Activated T-cell treated with anti-CD3 and anti-CD28 coated beads, Interleukin-2, amount 50 U/mL, for 4 hours (primary cell): ENCODE results near the gene BSDC1. TPM values are rescaled to one million over a fixed set of nuclear protein-coding genes. Genes with fewer than 3 reads are reported as not detected.
"Not testable (repeated sequence)": the region's sequence is repeated elsewhere in the genome, so short reads cannot be mapped to it uniquely, and the experiment has no call there.

Source experiments
- ATAC-seq, 2 donors: fragments of 200-7000 bp; cut with Tn5 transposase; one replicate each; pipeline ENCODE4 v1.10.0; 2021
- DNase-seq: peaks from one replicate; pipeline ENCODE4 v3.0.0-alpha.2; 2020
- H3K27me3 Mint-ChIP-seq: one replicate; pipeline ENCODE4 v1.8.0; 2021; ENCODE audit warnings: low read depth, mixed read lengths
- H3K36me3 Mint-ChIP-seq: one replicate; pipeline ENCODE4 v1.8.0; 2022; ENCODE audit warnings: mixed read lengths; ENCODE audit not compliant: insufficient read depth
- H3K4me1 Mint-ChIP-seq: one replicate; pipeline ENCODE4 v1.8.0; 2021; ENCODE audit warnings: low read depth, mixed read lengths
- H3K4me3 Mint-ChIP-seq: one replicate; pipeline ENCODE4 v1.8.0; 2021; ENCODE audit warnings: mild to moderate bottlenecking, moderate library complexity, mixed read lengths
- H3K9me3 Mint-ChIP-seq: one replicate; pipeline ENCODE4 v1.8.0; 2021; ENCODE audit warnings: mixed read lengths
- total RNA-seq, 3 donors: library from RNA; stranded (reverse); gene quantifications; one replicate each; pipeline ENCODE4 v1.2.1, GENCODE V29; 2021

Gene BSDC1
- total RNA-seq, 3 donors from 2014 or later: 42.2 to 56.8 (median 46.6) TPM

- no peak for DNase-seq
- H3K4me3 Mint-ChIP-seq: no peak overlapping the region
- H3K9me3 Mint-ChIP-seq: no peaks in the 10 kb centered on the region
- peaks cover 28% of the 10 kb centered on the region for H3K4me1 Mint-ChIP-seq
- peaks cover 4% of the 10 kb centered on the region for H3K27me3 Mint-ChIP-seq
- ATAC-seq: no peak
- peaks cover 4% of the 10 kb centered on the region for H3K36me3 Mint-ChIP-seq
These were observed 36.6 kb downstream of the BSDC1 start for GRCh38 chr1:32357614-32358013.

GRCh38 chr1:32356478-32356877 is 37.8 kb downstream of the BSDC1 start:
- H3K9me3 Mint-ChIP-seq: no peaks in the 10 kb centered on the region
- H3K27me3 Mint-ChIP-seq: peaks cover 4% of the 10 kb centered on the region
- no peak overlapping the region for H3K4me3 Mint-ChIP-seq
- ATAC-seq: no peak
- DNase-seq: no peak
- H3K36me3 Mint-ChIP-seq: peaks cover 4% of the 10 kb centered on the region
- peaks cover 27% of the 10 kb centered on the region for H3K4me1 Mint-ChIP-seq

- not testable (repeated sequence) for DNase-seq, H3K27me3 Mint-ChIP-seq, H3K9me3 Mint-ChIP-seq, ATAC-seq, H3K36me3 Mint-ChIP-seq, H3K4me3 Mint-ChIP-seq
- H3K4me1 Mint-ChIP-seq: peaks cover 24% of the 10 kb centered on the region
These were observed 38.5 kb downstream of the BSDC1 start for GRCh38 chr1:32355778-32356177.

DNA sequence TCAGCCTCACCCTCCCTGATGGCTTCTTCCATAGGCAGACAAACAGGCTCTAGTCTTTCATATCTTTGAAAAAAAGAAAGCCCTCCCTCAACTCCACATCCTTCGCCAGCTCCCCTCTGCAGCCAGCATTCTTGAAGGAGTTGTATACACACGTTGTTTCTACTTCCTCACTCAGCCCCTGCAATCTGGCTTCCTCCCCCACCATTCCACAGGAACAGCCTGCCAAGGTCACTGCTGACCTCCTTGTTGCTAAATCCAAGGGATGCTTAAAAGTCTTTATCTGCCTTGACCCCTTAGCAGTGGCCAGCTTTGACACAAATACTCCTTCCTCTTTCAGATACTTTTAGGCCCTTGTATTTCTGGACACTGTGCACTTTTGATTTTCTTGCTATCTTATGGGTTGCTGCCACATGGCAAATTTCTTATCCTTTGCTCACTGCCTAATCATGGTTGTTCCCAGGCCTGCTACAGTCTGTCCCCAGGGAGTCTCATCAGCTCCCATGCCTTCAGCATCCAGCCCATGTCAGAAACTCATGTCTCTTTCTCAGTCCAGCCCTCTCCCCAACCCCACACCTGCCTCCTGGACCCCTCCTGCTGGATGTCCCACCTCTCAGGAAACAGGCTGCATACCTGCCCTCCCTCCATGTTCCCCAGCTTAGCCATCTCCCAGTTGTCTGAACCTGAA is 40.2 kb downstream of the BSDC1 start:
- ATAC-seq (no peak), DNase-seq (no peak)
- Mint-ChIP-seq H3K36me3 (no peaks in the 10 kb centered on the region), H3K4me1 (peaks cover 28% of the 10 kb centered on the region), H3K4me3 (peak overlapping the region; percentile 83), H3K9me3 (no peaks in the 10 kb centered on the region), H3K27me3 (no peaks in the 10 kb centered on the region)

- Mint-ChIP-seq H3K4me3 (peak overlapping the region; percentile 83), H3K27me3 (no peaks in the 10 kb centered on the region), H3K4me1 (peaks cover 33% of the 10 kb centered on the region), H3K36me3 (no peaks in the 10 kb centered on the region), H3K9me3 (no peaks in the 10 kb centered on the region)
- ATAC-seq (no peak), DNase-seq (no peak)
These were observed 40.8 kb downstream of the BSDC1 start for GRCh38 chr1:32353431-32353830.

- Mint-ChIP-seq H3K27me3 (no peaks in the 10 kb centered on the region), H3K4me3 (peak overlapping the region; percentile 83), H3K9me3 (no peaks in the 10 kb centered on the region), H3K4me1 (peaks cover 37% of the 10 kb centered on the region), H3K36me3 (no peaks in the 10 kb centered on the region)
- no peak for ATAC-seq
- DNase-seq: no peak
These were observed 41.3 kb downstream of the BSDC1 start for GRCh38 chr1:32352831-32353383.

DNA sequence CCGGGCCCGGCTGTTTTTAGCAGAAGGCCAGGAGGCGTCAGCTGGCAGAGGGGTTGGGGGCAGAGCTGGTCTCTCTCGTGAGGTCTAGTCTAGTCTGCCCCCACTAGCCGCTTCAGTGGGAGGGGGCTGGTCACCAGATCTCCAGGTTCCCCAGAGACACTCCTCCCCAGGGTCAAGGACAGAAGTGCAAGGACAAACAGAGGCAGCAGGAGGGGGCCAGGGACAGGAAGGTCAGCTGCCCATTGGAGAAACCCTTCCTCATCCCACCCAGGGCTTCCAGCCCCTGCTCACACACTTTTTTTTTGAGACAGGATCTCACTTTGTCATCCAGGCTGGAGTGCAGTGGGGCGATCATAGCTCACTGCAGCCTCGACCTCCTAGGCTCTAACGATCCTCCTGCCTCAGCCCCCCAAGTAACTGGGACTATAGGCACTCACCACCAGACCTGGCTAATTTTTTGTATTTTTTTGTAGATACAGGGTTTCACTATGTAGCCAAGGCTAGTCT is 41.9 kb downstream of the BSDC1 start:
- H3K4me3 Mint-ChIP-seq: peak overlapping the region; percentile 83
- H3K4me1 Mint-ChIP-seq: peaks cover 37% of the 10 kb centered on the region
- DNase-seq (no peak), ATAC-seq (no peak)
- H3K36me3 Mint-ChIP-seq: no peaks in the 10 kb centered on the region
- no peaks in the 10 kb centered on the region for H3K27me3 Mint-ChIP-seq
- H3K9me3 Mint-ChIP-seq: no peaks in the 10 kb centered on the region

DNA sequence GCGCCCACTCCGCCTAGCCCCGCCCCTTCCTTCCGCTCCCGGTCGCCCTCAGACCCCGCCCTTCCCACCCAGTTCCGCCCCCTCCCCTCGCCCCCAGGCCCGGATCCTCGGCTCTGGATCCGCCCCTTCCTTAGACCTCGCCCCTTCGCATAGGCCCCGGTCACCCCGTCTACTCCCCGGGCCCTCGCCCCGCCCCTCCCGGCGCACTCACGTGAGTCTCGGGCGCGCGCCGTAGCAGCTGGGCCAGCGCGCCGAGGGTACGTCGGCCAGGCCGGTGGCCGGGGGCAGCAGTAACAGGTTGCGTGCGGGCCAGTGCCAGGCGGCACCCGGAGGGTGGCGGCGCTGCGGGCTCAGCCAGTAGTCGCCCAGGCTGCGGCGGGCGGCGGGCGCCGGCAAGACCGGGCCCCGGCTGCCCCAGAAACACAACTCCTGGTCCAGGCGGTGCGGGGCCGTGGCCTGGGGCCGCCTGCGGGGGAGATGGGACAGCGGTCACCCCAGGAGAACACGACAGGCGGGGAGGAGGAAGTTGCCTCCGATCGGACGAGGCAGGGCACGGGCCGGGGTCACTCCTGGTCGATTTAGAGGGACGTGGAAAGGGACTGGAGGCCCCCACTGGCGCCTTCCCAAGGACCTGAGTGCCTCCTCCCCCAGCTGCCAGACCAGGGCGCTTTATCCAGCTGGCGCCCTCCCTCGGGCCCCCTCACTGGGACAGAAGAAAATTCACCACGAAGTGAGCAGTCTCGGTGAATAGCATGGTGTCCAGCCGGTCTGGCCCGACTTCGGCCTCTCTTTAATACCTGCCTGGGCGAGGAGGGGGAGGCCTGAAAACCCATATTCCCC is 42.6 kb downstream of the BSDC1 start:
- H3K4me3 Mint-ChIP-seq: peak overlapping the region; percentile 83
- H3K9me3 Mint-ChIP-seq: no peaks in the 10 kb centered on the region
- peaks cover 37% of the 10 kb centered on the region for H3K4me1 Mint-ChIP-seq
- no peaks in the 10 kb centered on the region for H3K36me3 Mint-ChIP-seq
- no peaks in the 10 kb centered on the region for H3K27me3 Mint-ChIP-seq
- ATAC-seq (peak; percentile 96 to 97), DNase-seq (peak; percentile 87)

DNA sequence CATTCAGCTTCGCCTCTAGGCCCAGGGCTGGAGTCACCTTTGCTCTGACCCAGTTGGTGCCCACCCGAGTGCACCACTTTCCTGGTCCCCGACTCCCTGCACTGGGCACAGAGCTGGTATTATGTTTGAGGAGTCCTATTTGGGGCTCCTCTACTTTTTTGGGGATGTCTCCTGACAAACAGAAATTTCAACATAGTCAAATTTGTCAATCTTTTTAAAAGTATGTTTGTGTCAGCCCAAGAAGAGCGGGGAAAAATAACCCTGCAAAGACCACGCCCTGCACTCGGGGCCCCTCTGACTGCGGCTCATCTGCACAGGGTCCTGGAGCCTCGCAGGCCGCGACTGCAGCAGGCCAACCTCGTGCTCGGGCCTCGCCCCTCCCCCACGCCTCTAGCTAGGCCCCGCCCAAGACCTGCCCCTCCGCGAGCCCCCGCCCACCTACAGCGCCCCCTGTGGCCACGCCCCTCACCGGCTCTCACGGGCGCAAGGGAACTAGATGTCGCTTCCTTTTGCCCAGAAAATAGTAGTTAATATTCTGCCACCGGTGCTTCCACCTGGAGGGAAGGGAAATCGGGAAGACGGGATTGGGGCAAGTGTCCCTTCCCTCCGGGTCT is 43.3 kb downstream of the BSDC1 start:
- no peaks in the 10 kb centered on the region for H3K9me3 Mint-ChIP-seq
- H3K4me1 Mint-ChIP-seq: peaks cover 44% of the 10 kb centered on the region
- H3K36me3 Mint-ChIP-seq: no peaks in the 10 kb centered on the region
- no peaks in the 10 kb centered on the region for H3K27me3 Mint-ChIP-seq
- ATAC-seq (peak; percentile 71 to 72), DNase-seq (peak; percentile 77)
- H3K4me3 Mint-ChIP-seq: peak overlapping the region; percentile 83

- ATAC-seq (no peak), DNase-seq (no peak)
- Mint-ChIP-seq H3K4me3 (no peak overlapping the region), H3K9me3 (no peaks in the 10 kb centered on the region), H3K4me1 (peaks cover 55% of the 10 kb centered on the region), H3K27me3 (no peaks in the 10 kb centered on the region), H3K36me3 (no peaks in the 10 kb centered on the region)
These were observed 45.0 kb downstream of the BSDC1 start for GRCh38 chr1:32349211-32349708.

- no peak for ATAC-seq
- peaks cover 51% of the 10 kb centered on the region for H3K4me1 Mint-ChIP-seq
- H3K27me3 Mint-ChIP-seq: no peaks in the 10 kb centered on the region
These were observed 47.6 kb downstream of the BSDC1 start for GRCh38 chr1:32346532-32347157.

DNA sequence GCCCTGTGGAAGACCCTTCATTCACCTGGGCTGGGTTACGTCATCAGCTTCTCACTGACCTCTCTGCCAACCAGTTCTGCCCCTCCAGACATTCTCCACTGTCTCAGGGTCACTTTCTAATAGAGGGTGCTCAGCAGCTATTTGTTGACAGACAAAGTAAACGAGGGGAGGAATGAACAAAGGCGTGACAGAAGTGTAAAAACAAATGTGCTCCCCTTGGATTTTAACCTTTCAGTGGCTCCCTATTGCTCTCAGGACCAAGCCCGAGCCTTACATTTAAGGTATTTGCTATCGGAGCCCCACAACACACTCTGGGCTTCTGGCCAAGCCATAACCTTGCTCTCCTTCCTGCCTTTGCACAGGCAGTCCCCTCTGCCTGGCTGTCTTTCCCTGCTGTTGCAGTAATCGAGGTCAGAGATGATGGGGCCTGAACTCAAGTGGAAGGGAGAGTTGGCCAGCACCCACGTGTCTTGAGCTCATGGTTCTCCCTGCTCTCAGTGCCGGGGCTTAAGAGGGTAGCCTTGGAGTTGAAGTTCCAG is 48.9 kb downstream of the BSDC1 start:
- Mint-ChIP-seq H3K4me3 (no peak overlapping the region), H3K27me3 (no peaks in the 10 kb centered on the region), H3K36me3 (no peaks in the 10 kb centered on the region), H3K4me1 (peaks cover 48% of the 10 kb centered on the region), H3K9me3 (no peaks in the 10 kb centered on the region)
- DNase-seq (no peak), ATAC-seq (peak in 1 of 2 donors; percentile 30)

More at GRCh38 chr1:32346532-32347157, 47.6 kb downstream of the BSDC1 start:
- no peak for DNase-seq
- H3K4me3 Mint-ChIP-seq: no peak overlapping the region
- no peaks in the 10 kb centered on the region for H3K9me3 Mint-ChIP-seq
- H3K36me3 Mint-ChIP-seq: no peaks in the 10 kb centered on the region

DNA sequence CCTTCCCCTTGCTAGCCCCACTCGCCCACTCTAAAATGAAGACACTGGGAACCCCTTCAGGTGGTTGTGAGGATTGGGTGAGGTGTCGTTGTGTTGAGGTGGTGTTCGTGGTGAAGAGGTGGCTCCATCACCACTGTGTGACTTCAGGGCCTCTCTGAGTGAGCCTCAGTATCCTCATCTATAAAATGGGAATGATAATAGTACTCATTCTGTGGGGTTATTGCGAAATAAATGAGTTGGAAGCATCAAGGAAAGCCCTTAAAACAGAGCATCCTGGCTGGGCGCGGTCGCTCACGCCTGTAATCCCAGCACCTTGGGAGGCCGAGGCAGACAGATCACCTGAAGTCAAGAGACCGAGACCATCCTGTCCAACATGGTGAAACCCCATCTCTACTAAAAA is 51.5 kb downstream of the BSDC1 start:
- no peaks in the 10 kb centered on the region for H3K27me3 Mint-ChIP-seq
- ATAC-seq (no peak), DNase-seq (no peak)
- no peak overlapping the region for H3K4me3 Mint-ChIP-seq
- H3K4me1 Mint-ChIP-seq: peaks cover 48% of the 10 kb centered on the region
- H3K9me3 Mint-ChIP-seq: no peaks in the 10 kb centered on the region
- no peaks in the 10 kb centered on the region for H3K36me3 Mint-ChIP-seq
